B cell (primary cell): ENCODE data around the gene TBC1D14.

Experiments used
- EZH2 ChIP-seq: IDR thresholded peaks from 2 replicates; pipeline ENCODE4 v1.6.1; 2012; ENCODE audit warnings: borderline replicate concordance, low read depth, mild to moderate bottlenecking, moderate library complexity, low read length; ENCODE audit not compliant: insufficient read depth, poor library complexity, severe bottlenecking
- TF ChIP-seq, protein P1 (sequence below): fragments of 200-600 bp; IDR thresholded peaks from one replicate; pipeline ENCODE4 v1.8.0; 2022; ENCODE audit warnings: antibody characterized with exemption, mild to moderate bottlenecking

- TF ChIP-seq, protein P1, sequence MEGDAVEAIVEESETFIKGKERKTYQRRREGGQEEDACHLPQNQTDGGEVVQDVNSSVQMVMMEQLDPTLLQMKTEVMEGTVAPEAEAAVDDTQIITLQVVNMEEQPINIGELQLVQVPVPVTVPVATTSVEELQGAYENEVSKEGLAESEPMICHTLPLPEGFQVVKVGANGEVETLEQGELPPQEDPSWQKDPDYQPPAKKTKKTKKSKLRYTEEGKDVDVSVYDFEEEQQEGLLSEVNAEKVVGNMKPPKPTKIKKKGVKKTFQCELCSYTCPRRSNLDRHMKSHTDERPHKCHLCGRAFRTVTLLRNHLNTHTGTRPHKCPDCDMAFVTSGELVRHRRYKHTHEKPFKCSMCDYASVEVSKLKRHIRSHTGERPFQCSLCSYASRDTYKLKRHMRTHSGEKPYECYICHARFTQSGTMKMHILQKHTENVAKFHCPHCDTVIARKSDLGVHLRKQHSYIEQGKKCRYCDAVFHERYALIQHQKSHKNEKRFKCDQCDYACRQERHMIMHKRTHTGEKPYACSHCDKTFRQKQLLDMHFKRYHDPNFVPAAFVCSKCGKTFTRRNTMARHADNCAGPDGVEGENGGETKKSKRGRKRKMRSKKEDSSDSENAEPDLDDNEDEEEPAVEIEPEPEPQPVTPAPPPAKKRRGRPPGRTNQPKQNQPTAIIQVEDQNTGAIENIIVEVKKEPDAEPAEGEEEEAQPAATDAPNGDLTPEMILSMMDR = no peak
- no peak for TF ChIP-seq EZH2
These were observed 58.9 kb downstream of the TBC1D14 start for GRCh38 chr4:6968496-6968895.
